Mesothelial cell of epicardium (in vitro differentiated cells): ENCODE measurements around the gene CLDND2. TPM values are rescaled to one million over a fixed set of nuclear protein-coding genes. Genes with fewer than 3 reads are reported as not detected.

ENCODE experiments used
- DNase-seq, 2 experiments: peaks; one replicate each; pipeline ENCODE4 v3.0.0; 2021; ENCODE audit warnings: low spot score in 2 of 2; ENCODE audit not compliant: unreplicated experiment in 2 of 2
- H3K27ac Mint-ChIP-seq: 2 replicates; pipeline ENCODE4 v1.8.0; 2021; ENCODE audit warnings: mixed read lengths
- H3K27me3 Mint-ChIP-seq: 2 replicates; pipeline ENCODE4 v1.8.0; 2021; ENCODE audit warnings: low read depth, mixed read lengths
- H3K36me3 Mint-ChIP-seq: 2 replicates; pipeline ENCODE4 v1.8.0; 2021; ENCODE audit warnings: mixed read lengths
- H3K4me1 Mint-ChIP-seq: 2 replicates; pipeline ENCODE4 v1.8.0; 2021; ENCODE audit warnings: mixed read lengths
- H3K4me3 Mint-ChIP-seq: 2 replicates; pipeline ENCODE4 v1.8.0; 2021; ENCODE audit warnings: mild to moderate bottlenecking, moderate library complexity, mixed read lengths
- H3K9me3 Mint-ChIP-seq: 2 replicates; pipeline ENCODE4 v1.8.0; 2021; ENCODE audit warnings: mixed read lengths
- CTCF ChIP-seq: fragments of 200-600 bp; sonication (generic); IDR thresholded peaks from one replicate; pipeline ENCODE4 v1.5.0; 2021; ENCODE audit warnings: antibody characterized with exemption; ENCODE audit not compliant: unreplicated experiment
- total RNA-seq: library from RNA; stranded (reverse); gene quantifications from 3 replicates; pipeline ENCODE4 v1.2.1, GENCODE V29; 2021

The CLDND2 gene
- total RNA-seq, 1 donor from 2014 or later: 0.56 TPM

- H3K27ac Mint-ChIP-seq: no peak overlapping the region
- no peak for DNase-seq
These were observed 22.1 kb downstream of the CLDND2 start for GRCh38 chr19:51346742-51347141.

DNA sequence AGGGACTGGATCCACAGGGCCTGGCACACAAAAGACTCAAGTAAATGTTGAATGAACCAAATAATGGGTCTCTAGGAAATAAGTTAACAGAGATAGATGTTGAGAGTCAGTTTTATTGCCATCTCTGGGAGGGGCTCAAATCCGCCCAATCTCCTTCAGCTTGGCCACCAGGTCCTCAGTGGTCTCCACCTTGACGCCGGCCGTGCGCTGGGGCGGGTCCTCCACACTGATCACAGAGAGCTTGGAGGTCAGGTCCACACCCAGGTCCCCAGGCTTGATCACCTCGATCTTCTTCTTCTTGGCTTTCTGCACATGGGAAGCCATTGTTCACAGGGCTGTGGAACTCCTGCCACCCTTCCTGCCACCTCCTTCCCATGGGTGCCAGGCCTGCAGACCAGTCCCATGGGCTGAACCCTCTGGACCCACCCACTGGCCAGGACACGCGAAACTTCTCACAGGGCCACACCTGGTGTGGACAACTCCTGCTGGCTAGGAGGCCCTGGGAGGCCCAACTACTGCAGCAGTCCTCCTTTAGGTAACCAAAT is 23.7 kb downstream of the CLDND2 start:
- Mint-ChIP-seq H3K9me3 (no peaks in the 10 kb centered on the region), H3K36me3 (peaks cover 11% of the 10 kb centered on the region), H3K4me3 (no peak overlapping the region), H3K27ac (no peak overlapping the region), H3K4me1 (peaks cover 15% of the 10 kb centered on the region), H3K27me3 (peaks cover 15% of the 10 kb centered on the region)
- DNase-seq: no peak
- no peak for TF ChIP-seq CTCF

More at GRCh38 chr19:51346742-51347141, 22.1 kb downstream of the CLDND2 start:
- H3K9me3 Mint-ChIP-seq: no peaks in the 10 kb centered on the region
- peaks cover 21% of the 10 kb centered on the region for H3K36me3 Mint-ChIP-seq
- peaks cover 9% of the 10 kb centered on the region for H3K4me1 Mint-ChIP-seq
- no peak overlapping the region for H3K4me3 Mint-ChIP-seq
- no peak for TF ChIP-seq CTCF
- H3K27me3 Mint-ChIP-seq: peaks cover 5% of the 10 kb centered on the region

GRCh38 chr19:51342631-51343569 is 25.9 kb downstream of the CLDND2 start:
- Mint-ChIP-seq H3K27me3 (peaks cover 15% of the 10 kb centered on the region), H3K27ac (no peak overlapping the region), H3K9me3 (no peaks in the 10 kb centered on the region), H3K36me3 (peaks cover 11% of the 10 kb centered on the region), H3K4me1 (peaks cover 25% of the 10 kb centered on the region), H3K4me3 (peak overlapping the region; percentile 18)
- no peak for TF ChIP-seq CTCF
- no peak for DNase-seq

DNA sequence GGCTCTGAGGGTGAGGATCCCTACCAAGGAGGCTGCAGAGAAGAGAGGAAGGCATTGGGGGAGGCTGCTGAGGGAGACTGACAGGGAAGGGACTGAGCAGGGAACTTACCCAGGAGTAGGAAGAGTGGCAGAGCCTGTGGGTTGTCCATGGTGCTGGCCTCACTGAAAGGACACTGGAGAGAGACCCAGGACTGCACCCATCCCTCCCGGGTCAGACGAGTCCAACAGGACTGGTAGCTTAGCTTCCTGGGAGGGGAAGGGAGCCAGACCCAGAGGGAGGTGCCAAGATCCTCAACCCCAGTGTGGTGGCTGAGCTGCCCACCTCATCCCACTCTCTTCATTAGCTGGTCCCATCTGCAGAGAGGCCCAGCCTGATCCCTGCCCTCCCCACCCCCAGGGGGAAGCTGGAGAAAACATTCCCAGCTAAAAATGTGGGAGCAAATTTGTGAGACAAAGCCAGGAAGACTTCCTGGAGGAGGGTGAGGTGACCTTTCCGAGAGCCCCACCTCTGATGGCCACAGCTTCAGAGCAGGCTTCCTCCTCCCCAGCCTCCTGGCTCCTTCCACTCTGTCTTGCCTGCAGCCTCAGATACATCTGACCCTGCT is 26.7 kb downstream of the CLDND2 start, which contains the start of gene VSIG10L:
Gene VSIG10L (minus strand): TSS at position 164 of the 605 bp plus-strand sequence. CDS start 15 bp downstream, at position 149.
- Mint-ChIP-seq H3K4me1 (peaks cover 25% of the 10 kb centered on the region), H3K27ac (no peak within 1 kb of the TSS), H3K9me3 (no peaks in the 10 kb centered on the region), H3K4me3 (peak within 1 kb of the TSS; percentile 48), H3K36me3 (peaks cover 7% of the 10 kb centered on the region), H3K27me3 (peaks cover 15% of the 10 kb centered on the region)
- no peak for TF ChIP-seq CTCF
- DNase-seq: no peak

DNA sequence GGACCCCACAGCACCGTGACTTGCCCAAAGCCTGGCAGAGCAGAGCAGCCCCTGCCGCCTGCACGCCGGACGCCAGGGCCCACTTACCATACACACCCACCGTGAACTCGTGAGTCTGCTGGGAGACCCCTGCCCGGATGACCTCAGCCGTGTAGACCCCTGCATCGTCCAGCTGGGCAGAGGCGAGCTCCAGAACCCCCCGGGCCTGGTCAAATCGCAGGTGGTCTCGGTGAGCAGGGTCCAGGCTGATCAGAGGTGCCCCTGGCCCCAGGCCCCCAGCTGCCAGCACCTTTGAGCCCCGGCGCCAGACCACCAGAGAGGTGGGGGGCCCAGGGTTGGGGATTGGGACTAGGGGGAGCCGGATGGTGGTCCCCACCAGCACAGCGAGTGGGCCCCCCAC is 27.7 kb downstream of the CLDND2 start:
- no peak for TF ChIP-seq CTCF
- Mint-ChIP-seq H3K36me3 (peaks cover 7% of the 10 kb centered on the region), H3K27me3 (peaks cover 15% of the 10 kb centered on the region), H3K9me3 (no peaks in the 10 kb centered on the region), H3K27ac (no peak overlapping the region), H3K4me3 (peak overlapping the region; percentile 48), H3K4me1 (peaks cover 25% of the 10 kb centered on the region)
- DNase-seq: no peak
